ENCODE data around the gene LTBP3. TPM values are rescaled to one million over a fixed set of nuclear protein-coding genes. Genes with fewer than 3 reads are reported as not detected.

LTBP3 gene
- total and polyA plus RNA-seq, 9 of the 15 experiments (the other 6 are each of a cell fraction or from before 2014, with no cell fraction given) = 0.06 to 20.5 (median 4.8) TPM

- peak; percentile 86 for TF ChIP-seq GATA2 (CRISPR knock-in tag; IDR thresholded peaks at IDR 0.05)
- peak; percentile 100 for TF ChIP-seq SMARCA5 (IDR thresholded peaks at IDR 0.05)
- TF ChIP-seq POLR2B (IDR thresholded peaks at IDR 0.05; ENCODE audit: low read depth, partially characterized antibody) = peak; percentile 40
- no peak for TF ChIP-seq CREBBP (IDR thresholded peaks at IDR 0.05; ENCODE audit: low read depth, low read length)
- peak; percentile 74 for TF ChIP-seq CCNT2 (IDR thresholded peaks at IDR 0.05; ENCODE audit: borderline replicate concordance, extremely low read depth, insufficient read length, low read depth, low read length)
- TF ChIP-seq ZBTB40 (IDR thresholded peaks at IDR 0.05) = 0 out of 2 replicates have a peak, but pooled peaks have one; percentile 11
- no peak for TF ChIP-seq ZBTB40 (CRISPR knock-in tag; IDR thresholded peaks at IDR 0.05)
- 0 out of 6 replicates have a peak, but pooled peaks of 2 of the 3 experiments have one; percentile 6 for TF ChIP-seq CTCF (IDR thresholded peaks at IDR 0.05 in 2 of 3, conservative IDR thresholded peaks at IDR 0.05 in 1 of 3; ENCODE audit: insufficient read depth in 2 of 3, low read depth in 1 of 3, low read length in 3 of 3)
- TF ChIP-seq POLR2AphosphoS2 (IDR thresholded peaks at IDR 0.05; ENCODE audit: low read length) = 0 out of 2 replicates have a peak, but pooled peaks have one; percentile 69
- TF ChIP-seq BCL6 (CRISPR knock-in tag; IDR thresholded peaks at IDR 0.05) = no peak
- TF ChIP-seq ZBTB34 (CRISPR knock-in tag; IDR thresholded peaks at IDR 0.05) = no peak; the same call in 1 of the 2 replicates
- no peak for TF ChIP-seq TCFL5 (CRISPR knock-in tag; conservative IDR thresholded peaks at IDR 0.05)
- no peak for TF ChIP-seq ZNF224 (CRISPR knock-in tag; IDR thresholded peaks at IDR 0.05)
- TF ChIP-seq NR4A1 (CRISPR knock-in tag; IDR thresholded peaks at IDR 0.05) = no peak
- TF ChIP-seq NR4A1 (tag; IDR thresholded peaks at IDR 0.05) = peak; percentile 63; the same call in 1 of the 2 replicates
- peak; percentile 81 for TF ChIP-seq SMARCA4 (IDR thresholded peaks at IDR 0.05)
Measured at GRCh38 chr11:65574811-65575567, 16.8 kb upstream of the LTBP3 start (continued).
